ENCODE data around the gene CAPZA1.

Gene CAPZA1

DNA sequence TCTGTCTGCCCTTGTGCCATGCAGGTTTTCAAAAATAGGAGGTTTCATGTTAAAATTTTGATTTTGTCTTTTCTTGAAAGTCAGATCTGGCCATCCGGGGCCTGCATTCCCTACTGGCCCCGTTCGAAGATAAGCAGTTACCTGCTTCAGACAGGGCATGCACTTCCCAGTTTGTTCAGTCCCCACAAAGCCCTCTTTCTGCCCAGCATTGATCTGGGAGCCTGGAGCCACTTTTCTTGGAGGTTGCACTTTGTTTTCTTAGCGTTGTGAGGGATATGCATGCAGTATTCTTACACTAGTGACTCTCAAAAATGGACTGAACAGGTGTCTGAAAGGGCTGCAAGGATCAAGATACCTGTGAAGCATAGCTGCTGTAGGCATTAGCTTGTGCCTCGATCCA, 66.3 kb downstream of the CAPZA1 start:
- DNase-seq = no peak

DNA sequence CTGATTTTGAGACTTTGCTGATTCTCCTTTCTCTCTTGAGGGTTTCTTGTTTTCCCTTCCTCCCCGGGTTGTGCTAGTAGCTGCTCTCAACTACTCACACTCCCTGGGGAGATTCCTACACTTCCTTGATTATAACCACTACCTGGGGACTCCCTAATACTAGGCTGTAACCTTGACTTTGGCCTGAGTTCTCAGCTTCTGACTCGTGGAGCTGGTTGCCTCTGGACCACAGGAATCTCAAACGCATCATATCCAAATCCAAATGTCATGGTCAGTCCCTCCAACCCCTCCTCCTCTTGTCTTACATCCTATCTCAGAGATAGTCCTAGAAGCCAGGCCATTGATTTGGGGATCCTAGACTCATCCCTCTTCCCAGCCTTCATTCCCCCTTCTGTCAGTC, 66.8 kb downstream of the CAPZA1 start:
- no peak for DNase-seq

DNA sequence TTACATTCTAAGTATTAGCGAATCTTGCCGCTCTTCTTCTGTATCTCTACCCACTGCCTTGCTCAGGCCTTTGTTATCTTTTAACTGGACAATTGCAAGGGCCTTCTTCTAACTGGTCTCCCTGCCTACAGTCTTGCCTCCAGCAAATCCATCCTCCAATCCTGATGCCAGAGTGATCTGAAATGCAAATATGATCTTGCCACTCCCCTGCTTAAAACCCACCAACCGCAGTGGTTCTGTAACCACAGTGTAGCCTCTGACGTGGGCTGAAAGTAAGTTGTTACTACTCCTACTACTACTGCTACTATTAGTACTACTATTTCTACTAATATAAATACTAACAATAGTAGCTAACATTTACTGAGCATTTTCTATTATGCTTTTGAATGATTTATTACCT, 67.2 kb downstream of the CAPZA1 start:
- DNase-seq = no peak

DNA sequence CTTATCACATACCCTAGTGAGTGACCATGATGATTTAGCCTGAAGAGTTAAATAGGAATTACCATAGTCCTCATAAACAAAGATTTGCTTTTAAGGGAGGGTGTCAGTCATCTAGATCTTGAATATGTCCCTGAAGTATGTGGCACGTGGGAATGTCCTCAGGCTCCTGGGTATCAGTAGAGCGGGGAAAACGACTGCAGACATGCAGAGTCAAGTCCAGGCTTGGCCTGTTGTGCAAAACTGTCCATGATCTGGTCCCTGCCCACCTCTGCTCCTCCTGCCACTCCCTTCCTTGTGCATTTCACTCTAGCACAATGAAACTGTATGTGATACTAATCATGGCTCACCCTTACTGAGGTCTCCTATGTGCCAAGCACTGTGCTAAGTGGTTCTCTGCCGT, 67.7 kb downstream of the CAPZA1 start:
- DNase-seq = no peak

DNA sequence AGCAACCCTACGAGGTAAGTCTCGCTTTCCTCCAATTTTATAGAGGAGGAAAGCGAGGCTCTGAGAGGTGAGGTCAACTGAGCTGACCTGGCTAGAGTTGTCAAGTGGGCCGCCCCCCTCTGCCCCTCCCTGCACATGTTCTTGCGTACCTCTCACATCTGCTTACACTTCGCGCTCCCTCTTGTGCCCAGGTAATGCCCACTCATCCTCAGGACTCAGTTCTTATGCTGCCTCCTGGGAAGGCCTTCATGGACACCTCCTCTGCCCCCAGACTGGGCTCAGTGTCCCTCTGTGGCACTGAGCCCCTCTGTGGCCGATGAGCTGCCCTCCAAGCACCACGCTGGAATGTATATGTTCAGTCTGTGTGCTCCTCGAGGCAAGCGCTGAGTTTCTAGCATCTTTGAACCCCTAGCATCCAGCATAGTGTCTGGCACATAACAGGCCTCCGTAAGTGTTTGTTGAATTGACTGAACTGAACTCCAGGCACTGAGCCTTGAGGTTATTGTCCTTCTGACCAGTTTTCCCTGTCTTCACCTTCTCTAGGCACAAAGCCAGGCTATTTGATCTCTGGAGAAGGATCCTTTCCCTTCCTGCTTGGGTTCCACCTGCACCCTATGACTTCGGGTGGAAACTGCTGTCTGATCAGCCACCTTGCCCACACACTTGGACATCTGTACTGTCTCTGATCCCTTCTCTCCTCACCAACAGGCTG, 68.3 kb downstream of the CAPZA1 start:
- no peak for DNase-seq

DNA sequence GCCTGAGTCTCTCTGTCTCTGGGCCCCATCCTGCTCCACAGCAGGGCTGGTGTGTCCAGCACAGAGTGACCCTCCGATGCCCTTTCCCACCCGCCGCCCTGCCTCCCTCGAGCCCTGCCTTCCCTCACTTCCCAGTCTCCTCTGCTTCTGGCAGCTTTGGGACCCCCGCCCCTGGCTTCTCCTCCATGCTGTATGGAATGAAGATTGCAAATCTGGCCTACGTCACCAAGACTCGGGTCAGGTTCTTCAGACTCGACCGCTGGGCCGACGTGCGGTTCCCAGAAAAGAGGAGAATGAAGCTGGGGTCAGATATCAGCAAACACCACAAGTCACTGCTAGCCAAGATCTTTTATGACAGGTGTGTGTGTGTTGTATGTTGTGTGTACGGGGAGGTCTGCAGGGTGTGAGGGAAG, 69.2 kb downstream of the CAPZA1 start:
- DNase-seq = no peak

DNA sequence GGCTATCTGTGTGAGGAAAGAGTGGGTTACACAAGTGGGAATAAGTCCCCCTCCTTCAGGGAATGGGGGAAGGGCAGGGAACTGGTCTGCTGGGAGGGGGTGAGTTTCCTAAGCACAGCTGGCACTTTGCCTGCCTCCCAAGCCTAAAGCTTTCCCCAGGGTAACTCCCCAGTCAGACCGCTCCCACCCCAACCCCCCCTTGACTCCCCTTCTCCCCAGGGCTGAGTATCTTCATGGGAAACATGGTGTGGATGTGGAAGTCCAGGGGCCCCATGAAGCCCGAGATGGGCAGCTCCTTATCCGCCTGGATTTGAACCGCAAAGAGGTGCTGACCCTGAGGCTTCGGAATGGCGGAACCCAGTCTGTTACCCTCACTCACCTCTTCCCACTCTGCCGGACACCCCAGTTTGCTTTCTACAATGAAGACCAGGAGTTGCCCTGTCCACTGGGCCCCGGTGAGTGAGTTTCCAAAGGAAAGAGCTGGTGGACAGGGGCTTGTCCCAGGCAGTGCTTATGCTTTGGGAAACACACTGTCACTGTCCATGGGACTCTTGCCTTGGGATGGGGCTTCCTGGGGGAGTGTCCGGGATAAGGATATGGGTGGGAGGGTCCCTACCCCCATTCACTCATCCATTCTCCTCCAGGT, 69.7 kb downstream of the CAPZA1 start:
- no peak for DNase-seq

DNA sequence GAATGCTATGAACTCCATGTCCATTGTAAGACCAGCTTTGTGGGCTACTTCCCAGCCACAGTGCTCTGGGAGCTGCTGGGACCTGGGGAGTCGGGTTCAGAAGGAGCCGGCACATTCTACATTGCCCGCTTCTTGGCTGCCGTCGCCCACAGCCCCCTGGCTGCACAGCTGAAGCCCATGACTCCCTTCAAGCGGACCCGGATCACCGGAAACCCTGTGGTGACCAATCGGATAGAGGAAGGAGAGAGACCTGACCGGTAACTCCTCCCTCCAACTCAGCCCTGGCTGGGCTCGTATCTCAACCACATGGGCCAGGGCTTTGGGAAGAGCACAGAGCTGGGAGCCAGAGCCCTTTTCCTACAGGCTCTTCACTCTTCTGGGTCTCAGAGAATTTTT, 70.2 kb downstream of the CAPZA1 start:
- no peak for DNase-seq

DNA sequence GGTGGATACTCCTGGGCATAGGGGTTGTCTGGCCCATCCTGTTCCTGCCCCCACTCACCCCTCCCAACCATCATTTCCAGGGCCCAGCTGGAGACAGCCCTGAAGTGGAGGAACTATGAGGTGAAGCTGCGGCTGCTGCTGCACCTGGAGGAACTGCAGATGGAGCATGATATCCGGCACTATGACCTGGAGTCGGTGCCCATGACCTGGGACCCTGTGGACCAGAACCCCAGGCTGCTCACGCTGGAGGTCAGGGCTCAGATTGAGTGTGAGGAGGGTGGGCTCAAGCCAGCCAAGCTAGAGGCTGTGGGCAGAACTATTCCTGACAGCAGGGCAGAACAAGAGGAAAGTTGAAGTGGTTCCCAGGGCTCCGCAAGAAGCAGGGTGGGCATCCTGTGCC, 73.0 kb downstream of the CAPZA1 start:
- no peak for DNase-seq

DNA sequence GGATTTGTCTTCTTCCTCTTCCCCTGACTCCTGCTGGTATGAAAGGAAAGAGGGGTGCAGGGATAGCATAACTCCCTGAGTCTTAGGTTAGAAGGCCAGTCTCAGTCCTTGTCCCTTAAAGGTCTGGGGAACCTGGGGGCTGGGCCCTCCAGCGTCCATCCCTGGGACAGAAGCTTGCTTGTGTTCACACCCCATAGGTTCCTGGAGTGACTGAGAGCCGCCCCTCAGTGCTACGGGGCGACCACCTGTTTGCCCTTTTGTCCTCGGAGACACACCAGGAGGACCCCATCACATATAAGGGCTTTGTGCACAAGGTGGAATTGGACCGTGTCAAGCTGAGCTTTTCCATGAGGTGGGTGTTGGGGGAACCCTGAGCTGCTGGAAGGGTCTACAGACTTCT, 74.2 kb downstream of the CAPZA1 start:
- DNase-seq = no peak

DNA sequence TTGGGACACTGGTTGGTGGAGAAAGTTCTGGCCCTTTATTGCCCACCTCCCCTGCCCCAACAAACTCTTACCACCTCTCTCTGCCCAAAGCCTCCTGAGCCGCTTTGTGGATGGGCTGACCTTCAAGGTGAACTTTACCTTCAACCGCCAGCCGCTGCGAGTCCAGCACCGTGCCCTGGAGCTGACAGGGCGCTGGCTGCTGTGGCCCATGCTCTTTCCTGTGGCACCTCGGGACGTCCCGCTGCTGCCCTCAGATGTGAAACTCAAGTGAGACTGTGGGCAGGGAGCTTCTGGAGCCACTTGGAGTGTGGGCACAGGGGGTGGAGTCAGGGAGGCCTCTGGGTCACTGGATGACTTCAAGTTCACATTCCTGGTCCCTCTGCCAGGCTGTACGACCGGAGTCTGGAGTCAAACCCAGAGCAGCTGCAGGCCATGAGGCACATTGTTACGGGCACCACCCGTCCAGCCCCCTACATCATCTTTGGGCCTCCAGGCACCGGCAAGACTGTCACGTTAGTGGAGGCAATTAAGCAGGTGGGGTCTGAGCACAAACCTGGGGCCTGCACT, 74.8 kb downstream of the CAPZA1 start:
- DNase-seq = no peak

DNA sequence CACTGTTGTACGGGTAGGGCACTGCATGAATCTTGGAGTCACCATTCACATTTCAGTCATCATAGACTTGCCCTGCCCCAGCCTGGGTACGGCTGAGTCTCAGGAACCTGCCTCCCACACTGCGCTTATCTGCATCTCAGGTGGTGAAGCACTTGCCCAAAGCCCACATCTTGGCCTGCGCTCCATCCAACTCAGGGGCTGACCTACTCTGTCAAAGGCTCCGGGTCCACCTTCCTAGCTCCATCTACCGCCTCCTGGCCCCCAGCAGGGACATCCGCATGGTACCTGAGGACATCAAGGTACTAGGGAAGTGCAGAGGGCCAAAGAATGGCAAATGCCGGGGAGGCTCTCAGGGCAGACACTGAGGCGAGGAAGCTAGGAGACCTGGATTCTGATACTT, 75.6 kb downstream of the CAPZA1 start:
- DNase-seq = no peak

DNA sequence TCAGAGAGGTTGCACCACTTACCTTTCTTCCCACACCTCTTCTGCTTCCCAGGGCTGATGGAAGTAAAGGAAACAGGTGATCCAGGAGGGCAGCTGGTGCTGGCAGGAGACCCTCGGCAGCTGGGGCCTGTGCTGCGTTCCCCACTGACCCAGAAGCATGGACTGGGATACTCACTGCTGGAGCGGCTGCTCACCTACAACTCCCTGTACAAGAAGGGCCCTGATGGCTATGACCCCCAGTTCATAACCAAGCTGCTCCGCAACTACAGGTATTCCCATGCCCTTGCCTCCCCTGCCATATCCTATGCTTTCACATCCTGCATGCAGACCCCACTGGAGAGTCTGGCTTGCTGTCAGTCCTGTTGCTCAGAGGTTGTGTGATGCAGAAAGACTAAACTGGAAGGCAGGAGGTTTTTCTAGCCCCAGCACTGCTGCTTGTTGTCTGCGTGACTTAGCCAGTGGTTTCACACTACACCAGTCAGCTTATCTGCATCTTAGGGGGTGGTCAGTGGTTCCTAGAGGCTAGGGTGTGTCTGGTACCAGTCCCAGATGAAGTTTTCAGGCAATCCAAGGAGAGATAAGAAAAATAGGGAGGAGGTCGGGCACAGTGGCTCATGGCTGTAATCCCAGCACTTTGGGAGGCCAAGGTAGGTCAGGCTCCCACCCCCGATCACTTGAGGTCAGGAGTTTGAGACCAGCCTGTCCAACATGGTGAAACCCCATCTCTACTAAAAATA, 77.1 kb downstream of the CAPZA1 start:
- DNase-seq = no peak

DNA sequence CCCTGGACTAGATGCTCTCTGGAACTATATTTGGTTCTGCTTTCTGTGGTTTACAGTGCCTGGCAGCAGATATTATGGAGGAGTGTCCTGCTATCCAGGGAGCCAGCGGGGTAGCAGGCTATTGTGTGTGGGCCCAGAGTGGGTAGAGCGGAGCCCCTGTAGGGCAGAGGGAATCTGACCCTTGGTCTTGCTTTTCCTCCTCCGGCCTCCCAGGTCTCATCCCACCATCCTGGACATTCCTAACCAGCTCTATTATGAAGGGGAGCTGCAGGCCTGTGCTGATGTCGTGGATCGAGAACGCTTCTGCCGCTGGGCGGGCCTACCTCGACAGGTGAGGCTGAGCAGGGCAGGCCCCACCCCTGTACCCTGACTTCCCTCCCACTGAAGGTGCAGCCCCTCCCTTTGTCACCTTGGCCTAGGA, 78.2 kb downstream of the CAPZA1 start:
- no peak for DNase-seq

DNA sequence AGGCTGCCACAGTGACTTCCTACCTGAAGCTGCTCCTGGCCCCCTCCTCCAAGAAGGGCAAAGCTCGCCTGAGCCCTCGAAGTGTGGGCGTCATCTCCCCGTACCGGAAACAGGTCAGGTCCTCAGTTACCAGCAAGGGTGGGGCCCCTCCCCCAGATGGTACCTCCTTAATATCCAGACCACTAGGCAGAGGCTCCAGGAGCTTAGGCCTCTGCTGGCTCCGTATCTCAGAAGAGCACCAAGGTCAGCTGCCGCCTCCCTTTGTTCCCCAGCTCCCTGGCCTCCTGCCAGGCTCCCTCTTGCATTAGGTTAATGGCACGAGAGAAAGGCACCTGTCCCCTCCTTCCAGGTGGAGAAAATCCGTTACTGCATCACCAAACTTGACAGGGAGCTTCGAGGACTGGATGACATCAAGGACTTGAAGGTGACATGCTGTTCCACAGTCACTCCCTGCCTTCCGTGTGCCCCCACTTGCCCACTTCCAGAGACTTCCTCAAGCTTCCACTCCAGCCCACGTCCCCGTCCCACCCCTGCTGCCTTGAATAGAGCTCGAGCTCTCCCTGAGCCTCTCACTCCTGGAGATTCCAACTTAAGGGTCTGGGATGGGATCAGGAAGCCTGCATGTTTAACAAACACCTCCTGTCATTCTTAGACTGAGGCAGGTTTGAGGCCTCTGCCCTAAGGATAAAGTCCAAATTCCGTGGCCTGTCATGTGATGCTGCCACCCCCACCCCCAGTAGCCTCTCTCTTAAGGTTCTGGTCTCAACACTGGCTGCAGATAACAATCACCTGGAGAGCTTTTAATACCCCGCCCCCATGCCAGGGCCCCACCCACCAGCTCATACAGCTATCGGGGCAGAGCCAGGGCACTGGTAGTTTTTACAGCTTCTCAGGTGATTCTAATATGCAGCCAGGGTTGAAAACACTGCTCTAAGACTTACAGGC, 79.0 kb downstream of the CAPZA1 start:
- no peak for DNase-seq

DNA sequence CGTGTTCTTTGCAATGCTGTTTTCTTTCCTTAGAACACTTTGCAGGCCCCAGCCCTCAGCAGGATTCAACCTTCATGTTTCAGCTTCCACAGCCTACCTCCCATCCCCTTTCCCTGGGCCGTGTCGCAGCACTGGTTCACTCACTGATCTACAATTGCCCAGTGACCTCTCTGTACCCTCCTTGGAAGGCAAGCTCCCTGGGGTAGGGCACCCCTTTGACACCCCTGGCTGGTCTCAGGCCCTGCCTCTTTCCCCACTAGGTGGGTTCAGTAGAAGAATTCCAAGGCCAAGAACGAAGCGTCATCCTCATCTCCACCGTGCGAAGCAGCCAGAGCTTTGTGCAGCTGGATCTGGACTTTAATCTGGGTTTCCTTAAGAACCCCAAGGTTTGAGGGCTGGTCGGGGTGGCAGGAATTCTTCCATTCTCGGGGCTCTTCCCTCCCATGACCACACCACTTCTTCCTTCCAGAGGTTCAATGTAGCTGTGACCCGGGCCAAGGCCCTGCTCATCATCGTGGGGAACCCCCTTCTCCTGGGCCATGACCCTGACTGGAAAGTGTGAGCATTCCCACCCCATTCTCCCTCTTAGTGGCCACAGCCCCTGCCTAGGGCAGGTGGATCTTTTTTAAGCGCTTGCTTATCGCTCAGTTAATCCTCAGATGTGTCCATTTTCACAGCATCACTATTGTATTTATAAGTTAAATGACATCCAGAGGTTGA, 80.0 kb downstream of the CAPZA1 start:
- DNase-seq = no peak

DNA sequence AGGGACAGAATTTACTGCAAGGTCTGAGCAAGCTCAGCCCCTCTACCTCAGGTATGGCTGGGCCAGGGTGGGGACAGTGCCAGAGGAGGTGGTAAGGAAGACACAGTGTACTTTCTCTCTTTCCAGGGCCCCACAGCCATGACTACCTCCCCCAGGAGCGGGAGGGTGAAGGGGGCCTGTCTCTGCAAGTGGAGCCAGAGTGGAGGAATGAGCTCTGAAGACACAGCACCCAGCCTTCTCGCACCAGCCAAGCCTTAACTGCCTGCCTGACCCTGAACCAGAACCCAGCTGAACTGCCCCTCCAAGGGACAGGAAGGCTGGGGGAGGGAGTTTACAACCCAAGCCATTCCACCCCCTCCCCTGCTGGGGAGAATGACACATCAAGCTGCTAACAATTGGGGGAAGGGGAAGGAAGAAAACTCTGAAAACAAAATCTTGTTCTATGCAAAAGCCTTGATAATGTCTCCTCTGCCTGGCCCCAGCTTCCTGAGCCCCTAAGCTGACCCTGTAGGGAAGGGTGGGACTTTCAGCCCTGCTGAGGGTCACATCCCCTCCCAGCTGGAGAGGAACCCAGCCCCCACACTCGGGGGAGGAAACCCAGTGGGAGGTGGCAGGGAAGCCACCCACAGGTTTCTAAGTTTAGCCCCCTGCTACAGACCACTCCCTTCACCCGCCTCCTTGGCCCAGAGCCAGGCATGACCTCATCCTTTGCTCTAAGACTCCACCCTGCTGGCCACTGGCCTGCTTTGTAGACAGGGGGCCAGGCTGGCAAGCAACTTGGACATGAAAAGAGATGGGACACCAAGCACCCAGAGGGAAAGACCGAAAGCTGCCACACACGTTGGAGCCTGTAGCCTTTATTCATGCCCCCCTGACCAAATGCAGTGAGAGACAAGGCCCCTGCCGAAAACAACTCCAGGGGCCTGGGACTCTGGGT, 80.9 kb downstream of the CAPZA1 start:
- peak; percentile 63 for DNase-seq

DNA sequence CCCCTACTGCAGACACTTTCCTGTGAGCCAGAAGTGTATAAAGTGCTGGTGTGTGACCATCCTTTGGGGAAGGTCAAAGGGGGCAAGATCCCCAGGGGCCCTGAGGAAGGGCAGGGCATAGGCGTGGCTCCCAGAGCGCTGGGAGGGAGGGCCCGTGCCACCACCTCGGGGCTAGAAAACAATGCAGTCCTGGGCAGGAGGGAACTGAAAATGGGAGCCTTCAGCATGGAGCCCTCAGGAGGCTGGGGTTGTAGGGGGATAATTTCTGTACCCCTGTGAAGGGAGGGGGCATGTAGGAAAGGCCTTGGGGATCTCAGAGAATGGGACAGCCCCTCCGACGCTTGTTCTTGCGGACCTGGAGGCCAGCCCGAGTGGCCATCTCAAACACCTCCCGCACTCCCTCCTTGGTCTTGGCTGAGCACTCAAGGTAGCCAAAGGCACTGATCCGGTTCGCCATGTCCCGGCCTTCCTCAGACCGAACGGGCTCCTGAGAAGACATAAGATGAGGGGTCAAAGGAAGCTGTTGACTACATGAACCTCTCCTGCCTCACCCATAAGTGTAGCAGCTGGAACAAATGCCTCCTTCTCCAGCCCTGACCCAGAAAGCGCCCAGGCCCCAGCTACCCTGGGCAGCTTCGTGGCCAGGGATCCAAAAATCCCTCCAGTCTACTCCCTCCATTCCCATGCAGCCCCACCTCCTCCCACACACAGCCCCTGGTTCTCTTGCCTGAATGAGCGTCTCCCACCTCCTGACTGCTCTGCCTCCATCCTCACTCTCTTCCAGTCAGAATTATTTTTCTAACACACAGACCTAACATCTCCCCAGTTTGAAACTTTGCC, 81.8 kb downstream of the CAPZA1 start:
- DNase-seq = no peak

DNA sequence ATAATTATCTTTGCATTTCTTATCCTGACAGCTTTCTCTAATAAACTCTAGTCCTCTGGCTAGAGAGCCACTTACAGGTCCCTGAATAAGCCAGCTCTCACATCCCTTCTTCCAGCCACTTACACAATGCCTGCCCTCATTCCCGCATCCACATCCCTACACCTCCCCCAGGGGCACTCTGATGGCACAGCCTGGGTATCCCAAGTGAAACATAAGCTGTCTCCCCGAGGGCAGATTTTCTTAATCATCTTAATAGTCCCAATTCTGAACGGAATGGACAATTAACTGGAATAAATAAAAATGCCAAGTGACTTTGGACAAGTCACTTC, 82.4 kb downstream of the CAPZA1 start:
- DNase-seq = no peak
